ENCODE measurements around the gene ADRM1. TPM values are rescaled to one million over a fixed set of nuclear protein-coding genes. Genes with fewer than 3 reads are reported as not detected.

The ADRM1 gene
- total RNA-seq, 4 donors from 2014 or later: 143 to 198 (median 167) TPM

DNA sequence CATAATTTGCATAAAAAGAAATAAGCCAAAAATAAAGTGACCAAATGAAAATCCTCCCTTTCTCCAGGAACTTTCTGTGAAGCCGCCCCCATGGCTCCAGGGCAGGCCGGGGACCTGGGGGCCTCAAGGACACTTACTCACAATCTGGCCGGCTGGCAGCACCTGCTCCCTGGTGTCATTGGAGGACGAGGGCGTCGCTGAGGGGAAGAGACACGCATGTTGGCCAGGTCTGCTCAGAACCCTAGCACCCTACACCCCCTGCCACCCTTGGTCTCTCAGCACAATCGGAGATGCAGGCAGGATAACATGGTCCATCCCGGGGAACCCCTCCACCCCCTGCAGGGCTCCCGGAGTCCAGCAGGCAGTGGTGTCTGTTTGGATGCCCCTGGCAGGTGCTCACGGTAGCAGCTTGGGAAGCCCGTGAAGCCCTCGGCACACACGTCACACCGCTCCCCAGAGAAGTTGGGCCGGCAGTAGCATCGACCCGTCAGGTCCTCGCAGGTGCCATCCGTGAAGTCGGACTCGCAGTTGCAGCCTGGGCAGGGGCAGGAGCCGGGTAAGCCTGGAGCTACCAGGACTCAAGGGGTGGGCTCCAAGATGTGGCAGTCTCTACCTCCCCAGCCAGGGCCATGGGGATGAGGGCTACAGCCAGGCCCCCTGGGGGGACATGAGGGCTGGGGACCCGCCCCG, 43.0 kb downstream of the ADRM1 start:
- intact Hi-C loops (cut with DNase I; ENCODE audit: low total_unique reads): no loop called here
- H3K4me3 ChIP-seq (ENCODE audit: low read depth, poor library complexity, severe bottlenecking): no peak overlapping the region
- 77 to 87% methylated on average over 11 to 25 of the region's 25 CpGs for WGBS, 2 donors
- TF ChIP-seq, protein P1, sequence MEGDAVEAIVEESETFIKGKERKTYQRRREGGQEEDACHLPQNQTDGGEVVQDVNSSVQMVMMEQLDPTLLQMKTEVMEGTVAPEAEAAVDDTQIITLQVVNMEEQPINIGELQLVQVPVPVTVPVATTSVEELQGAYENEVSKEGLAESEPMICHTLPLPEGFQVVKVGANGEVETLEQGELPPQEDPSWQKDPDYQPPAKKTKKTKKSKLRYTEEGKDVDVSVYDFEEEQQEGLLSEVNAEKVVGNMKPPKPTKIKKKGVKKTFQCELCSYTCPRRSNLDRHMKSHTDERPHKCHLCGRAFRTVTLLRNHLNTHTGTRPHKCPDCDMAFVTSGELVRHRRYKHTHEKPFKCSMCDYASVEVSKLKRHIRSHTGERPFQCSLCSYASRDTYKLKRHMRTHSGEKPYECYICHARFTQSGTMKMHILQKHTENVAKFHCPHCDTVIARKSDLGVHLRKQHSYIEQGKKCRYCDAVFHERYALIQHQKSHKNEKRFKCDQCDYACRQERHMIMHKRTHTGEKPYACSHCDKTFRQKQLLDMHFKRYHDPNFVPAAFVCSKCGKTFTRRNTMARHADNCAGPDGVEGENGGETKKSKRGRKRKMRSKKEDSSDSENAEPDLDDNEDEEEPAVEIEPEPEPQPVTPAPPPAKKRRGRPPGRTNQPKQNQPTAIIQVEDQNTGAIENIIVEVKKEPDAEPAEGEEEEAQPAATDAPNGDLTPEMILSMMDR (IDR thresholded peaks at IDR 0.05): no peak
- TF ChIP-seq POLR2A (IDR thresholded peaks at IDR 0.05): no peak
- DNase-seq (ENCODE audit: low spot score in 2 of 2): no peak

DNA sequence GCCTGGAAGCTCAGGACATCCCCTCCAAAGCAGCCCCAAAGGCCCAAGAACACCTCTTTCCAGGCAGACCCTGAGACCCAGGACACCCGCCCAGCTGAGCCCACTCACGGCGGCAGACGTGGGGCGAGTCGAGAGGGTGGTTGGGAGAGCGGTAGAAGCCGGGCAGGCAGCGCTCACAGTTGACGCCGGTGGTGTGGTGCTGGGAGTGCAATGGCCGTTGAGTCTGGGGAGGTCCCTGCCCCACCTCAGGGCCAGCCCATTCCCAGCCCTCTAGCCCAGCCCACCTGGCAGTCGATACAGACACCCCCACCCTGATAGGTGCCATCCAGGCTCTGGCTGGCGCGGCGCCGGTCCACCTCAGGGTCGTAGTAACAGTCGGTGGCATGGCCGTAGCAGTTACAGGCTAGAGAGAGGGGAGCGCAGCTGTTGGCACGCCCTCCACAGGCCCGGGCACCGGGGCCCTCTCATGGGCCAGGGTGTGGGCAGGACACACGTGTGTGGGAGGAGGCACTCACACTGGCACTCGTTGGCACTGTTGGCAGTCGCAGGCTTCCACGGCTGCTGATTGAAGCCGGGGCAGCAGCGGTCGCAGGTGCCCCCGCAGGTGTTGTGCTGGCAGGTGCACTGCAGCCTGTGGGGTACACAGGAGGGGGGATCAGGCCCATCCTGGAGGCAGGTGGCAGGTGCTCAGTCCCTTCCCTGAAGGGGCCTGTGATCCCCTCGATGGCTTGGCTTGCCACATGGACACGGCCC, 43.8 kb downstream of the ADRM1 start:
- 79 to 81% methylated on average over 32 to 33 of the region's 34 CpGs for WGBS, 2 donors
- no peak overlapping the region for H3K4me3 ChIP-seq (ENCODE audit: low read depth, poor library complexity, severe bottlenecking)
- intact Hi-C loops (cut with DNase I; ENCODE audit: low total_unique reads): no loop called here
- DNase-seq (ENCODE audit: low spot score in 2 of 2): no peak
- TF ChIP-seq, protein P1 (IDR thresholded peaks at IDR 0.05): no peak
- no peak for TF ChIP-seq POLR2A (IDR thresholded peaks at IDR 0.05)

DNA sequence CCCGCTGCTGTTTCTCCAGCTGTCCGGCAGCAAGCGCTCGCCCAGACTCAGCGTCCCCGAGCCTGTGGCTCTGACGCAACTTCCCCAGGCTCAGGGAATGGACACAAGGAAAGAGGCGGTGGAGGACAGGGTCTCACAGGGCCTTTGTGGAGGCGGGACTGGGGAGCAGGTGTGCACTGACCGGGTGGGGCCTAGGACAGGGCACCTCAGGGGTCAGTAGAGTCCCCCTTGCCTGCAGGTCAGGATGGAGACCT, 44.3 kb downstream of the ADRM1 start:
- H3K4me3 ChIP-seq (ENCODE audit: low read depth, poor library complexity, severe bottlenecking): no peak overlapping the region
- intact Hi-C loops (cut with DNase I; ENCODE audit: low total_unique reads): no loop called here
- WGBS, 2 donors: 93 to 94% methylated on average over 10 of the region's 10 CpGs
- TF ChIP-seq POLR2A (IDR thresholded peaks at IDR 0.05): no peak
- TF ChIP-seq, protein P1 (IDR thresholded peaks at IDR 0.05): no peak
- no peak for DNase-seq (ENCODE audit: low spot score in 2 of 2)

DNA sequence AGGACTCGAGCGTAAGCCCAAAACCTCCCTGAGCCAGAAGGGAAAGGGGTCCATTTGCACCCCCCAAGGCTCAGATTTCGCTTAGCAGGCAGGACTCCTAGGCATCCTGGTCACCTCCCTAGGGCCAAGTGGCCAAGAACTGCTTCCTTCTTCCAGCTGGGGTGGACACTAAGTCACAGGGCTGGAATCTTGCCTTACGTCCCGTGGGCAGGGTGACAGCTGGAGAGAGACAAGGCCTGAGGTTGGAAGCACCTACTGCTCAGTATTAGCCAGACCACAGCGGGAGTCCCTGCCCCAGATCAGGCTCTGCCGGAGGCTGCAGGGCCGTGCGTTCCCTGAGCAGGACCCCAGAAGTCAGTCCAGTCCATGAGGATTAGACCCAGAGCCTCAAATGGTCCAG, 44.6 kb downstream of the ADRM1 start:
- WGBS, 2 donors: 76 to 91% methylated on average over 9 of the region's 9 CpGs
- TF ChIP-seq POLR2A (IDR thresholded peaks at IDR 0.05): no peak
- no peak overlapping the region for H3K4me3 ChIP-seq (ENCODE audit: low read depth, poor library complexity, severe bottlenecking)
- no peak for DNase-seq (ENCODE audit: low spot score in 2 of 2)
- intact Hi-C loops (cut with DNase I; ENCODE audit: low total_unique reads): no loop called here

DNA sequence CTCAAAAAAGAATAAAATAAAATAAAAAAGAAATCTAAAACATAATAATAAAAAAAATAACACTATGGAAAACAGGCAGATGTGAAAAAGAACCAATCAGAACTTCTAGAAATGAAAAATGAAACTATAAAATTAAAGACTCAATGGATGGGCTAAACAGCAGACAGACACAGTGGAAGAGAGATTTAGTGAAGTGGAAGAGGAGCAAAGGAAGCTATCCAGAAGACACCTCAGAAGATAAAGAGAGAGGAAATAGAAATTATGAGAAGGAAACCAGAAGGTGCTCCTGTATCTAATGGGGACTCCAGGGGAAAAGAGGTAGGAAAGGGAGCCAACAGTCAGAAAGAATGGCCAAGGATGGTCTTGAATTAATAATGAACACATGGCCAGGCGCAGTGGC, 45.8 kb downstream of the ADRM1 start:
- TF ChIP-seq POLR2A (IDR thresholded peaks at IDR 0.05): no peak
- TF ChIP-seq, protein P1 (IDR thresholded peaks at IDR 0.05): no peak
- WGBS, 2 donors: 94% methylated on average over 1 of the region's 1 CpG
- intact Hi-C loops (cut with DNase I; ENCODE audit: low total_unique reads): no loop called here
- no peak for DNase-seq (ENCODE audit: low spot score in 2 of 2)
- no peak overlapping the region for H3K4me3 ChIP-seq (ENCODE audit: low read depth, poor library complexity, severe bottlenecking)

DNA sequence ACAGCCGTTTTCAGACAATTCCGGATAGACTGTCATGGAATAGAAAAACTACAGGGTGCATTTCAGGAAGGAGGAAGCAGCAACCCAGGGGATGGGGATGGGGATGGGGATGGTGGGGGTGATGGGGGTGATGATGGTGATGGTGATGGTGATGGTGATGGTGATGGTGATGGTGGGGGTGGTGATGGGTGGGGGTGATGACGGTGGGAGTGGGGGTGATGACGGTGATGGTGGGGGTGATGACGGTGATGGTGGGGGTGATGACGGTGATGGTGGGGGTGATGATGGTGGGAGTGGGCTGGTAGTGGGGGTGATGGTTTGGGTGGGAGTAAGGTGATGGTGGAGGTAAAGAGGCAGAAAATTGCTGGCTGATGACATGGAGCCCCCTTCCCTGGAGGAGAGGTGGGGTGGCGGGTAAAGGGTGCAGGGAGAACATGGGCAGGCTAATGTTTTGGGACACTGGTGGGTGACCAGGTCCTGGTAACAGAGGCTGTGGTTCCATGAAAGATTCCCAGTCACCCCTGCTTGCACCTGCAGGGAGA, 46.8 kb downstream of the ADRM1 start:
- TF ChIP-seq POLR2A (IDR thresholded peaks at IDR 0.05): no peak
- TF ChIP-seq, protein P1 (IDR thresholded peaks at IDR 0.05): no peak
- H3K4me3 ChIP-seq (ENCODE audit: low read depth, poor library complexity, severe bottlenecking): no peak overlapping the region
- intact Hi-C loops (cut with DNase I; ENCODE audit: low total_unique reads): no loop called here
- 50 to 56% methylated on average over 4 to 7 of the region's 7 CpGs for whole genome bisulfite sequencing, 2 donors
- no peak for DNase-seq (ENCODE audit: low spot score in 2 of 2)
